K562 (cell line): ENCODE data around the gene ABHD17B. TPM values are rescaled to one million over a fixed set of nuclear protein-coding genes. Genes with fewer than 3 reads are reported as not detected.

Experiments used
- ATAC-seq: fragments of 200-7000 bp; cut with Tn5 transposase; 3 replicates; pipeline ENCODE4 v1.9.1; 2020; ENCODE audit warnings: moderate library complexity
- BruUV-seq: library from RNA; stranded (reverse); fragments of 400-500 nt; replicated peaks from 2 replicates; lab custom pipeline; 2021; lab: Mats Ljungman, UMichigan
- CTCF ChIA-PET: fragments of 300-600 bp; formaldehyde crosslinking; extraction: SDS; loops from one replicate; lab custom pipeline; 2021; ENCODE audit warnings: low intra/inter-chr PET ratio; lab: Yijun Ruan, JAX
- POLR2A ChIA-PET: fragments of 300-600, 350-650 bp; sonication (Branson Sonifier 250); formaldehyde crosslinking; extraction: SDS; loops from one replicate; lab custom pipeline; 2021; ENCODE audit warnings: antibody characterized with exemption, inconsistent platforms; lab: Yijun Ruan, JAX
- DNase-seq, 4 experiments: peaks; one replicate each; pipeline versions ENCODE4 v3.0.0 to v3.0.0-alpha.2; 2011 to 2018; ENCODE audit warnings: low spot score in 3 of 4, mixed read lengths in 3 of 4; ENCODE audit errors: extremely low read depth in 1 of 4
- FAIRE-seq: peaks from 2 replicates; lab custom pipeline; 2011; peaks lifted over from hg19 to GRCh38; lab: Jason Lieb, UNC
- H2AFZ ChIP-seq: 2 replicates; pipeline ENCODE4 v1.6.0; 2011; ENCODE audit warnings: low read depth, low read length, control low read depth, inconsistent platforms
- H3K27ac ChIP-seq: fragments of 200-600 bp; 3 replicates; pipeline ENCODE4 v1.8.0; 2011; ENCODE audit warnings: low read depth, mild to moderate bottlenecking, control low read depth, inconsistent platforms, low read length, moderate library complexity, mixed read lengths; ENCODE audit errors: extremely low read depth
- H3K27me3 ChIP-seq, 2 experiments: fragments of 300-600 bp in 1 of 2; 2 replicates in 1 of 2; 3 replicates in 1 of 2; pipeline versions ENCODE4 v1.6.0 to v1.8.0; 2011; ENCODE audit warnings: inconsistent platforms in 2 of 2, low read length in 2 of 2, mild to moderate bottlenecking in 1 of 2, mixed read lengths in 1 of 2, moderate library complexity in 1 of 2; ENCODE audit not compliant: control insufficient read depth in 2 of 2, insufficient read depth in 2 of 2
- H3K36me3 ChIP-seq: fragments of 300-600 bp; 3 replicates; pipeline ENCODE4 v1.8.0; 2011; ENCODE audit warnings: mild to moderate bottlenecking, low read length, inconsistent platforms; ENCODE audit not compliant: control insufficient read depth, insufficient read depth
- H3K4me1 ChIP-seq, 2 experiments: fragments of 200-600 bp in 1 of 2; replicated peaks in 1 of 2; 2 replicates in 1 of 2; 3 replicates in 1 of 2; pipeline versions ENCODE4 v1.5.1 to v1.8.0; 2011; ENCODE audit warnings: inconsistent platforms in 2 of 2, low read length in 2 of 2, mild to moderate bottlenecking in 1 of 2, mixed read lengths in 1 of 2, moderate library complexity in 1 of 2; ENCODE audit not compliant: control insufficient read depth in 2 of 2, insufficient read depth in 2 of 2
- H3K4me2 ChIP-seq: 2 replicates; pipeline ENCODE4 v1.6.1; 2011; ENCODE audit warnings: low read length, control low read depth, inconsistent platforms, mixed read lengths; ENCODE audit not compliant: insufficient read depth
- H3K4me3 ChIP-seq: fragments of 200-600 bp; sonication (generic), shearing (Covaris generic); 2 replicates; pipeline ENCODE4 v1.5.1; 2016; ENCODE audit warnings: control low read depth, inconsistent platforms
- H3K79me2 ChIP-seq: fragments of 200-600 bp; 3 replicates; pipeline ENCODE4 v1.8.0; 2011; ENCODE audit warnings: low read length, inconsistent platforms; ENCODE audit not compliant: control insufficient read depth, insufficient read depth
- H3K9ac ChIP-seq, 2 experiments: 2 replicates each; pipeline versions ENCODE4 v1.6.0 to v1.6.1; 2011; ENCODE audit warnings: low read depth in 2 of 2, low read length in 2 of 2, control low read depth in 1 of 2, inconsistent platforms in 1 of 2, mild to moderate bottlenecking in 1 of 2, mixed read lengths in 1 of 2; ENCODE audit not compliant: insufficient read depth in 1 of 2
- H3K9me1 ChIP-seq: one replicate; pipeline ENCODE4 v1.6.0; 2011; ENCODE audit warnings: inconsistent platforms, mild to moderate bottlenecking, low read length, moderate library complexity; ENCODE audit not compliant: control insufficient read depth, insufficient read depth
- H3K9me3 ChIP-seq: replicated peaks from 2 replicates; pipeline ENCODE4 v1.5.1; 2011; ENCODE audit warnings: low read depth, low read length, inconsistent platforms; ENCODE audit not compliant: control insufficient read depth, insufficient read depth
- H4K20me1 ChIP-seq: replicated peaks from 2 replicates; pipeline ENCODE4 v1.6.1; 2011; ENCODE audit warnings: low read length, inconsistent platforms, mixed read lengths; ENCODE audit not compliant: control insufficient read depth, insufficient read depth
- LARP7 ChIP-seq: fragments of 450-650 bp; IDR thresholded peaks from 2 replicates; pipeline ENCODE4 v1.6.1; 2016
- MEF2D ChIP-seq: conservative IDR thresholded peaks from 2 replicates; pipeline ENCODE4 v1.6.1; 2016; ENCODE audit warnings: low read depth, missing genetic modification characterization, missing compliant biosample characterization
- NONO ChIP-seq, 2 experiments: fragments of 200-400 bp in 1 of 2; fragments of 450-650 bp in 1 of 2; formaldehyde crosslinking in 1 of 2; IDR thresholded peaks; 2 replicates each; pipeline ENCODE4 v1.6.1; 2017; ENCODE audit warnings: low read depth in 2 of 2, mild to moderate bottlenecking in 2 of 2, moderate library complexity in 2 of 2, low read length in 1 of 2
- SMAD2 ChIP-seq: fragments of 150-350 bp; IDR thresholded peaks from 2 replicates; pipeline ENCODE4 v1.6.1; 2014; ENCODE audit warnings: low read depth, mild to moderate bottlenecking, low read length
- ZNF212 ChIP-seq: fragments of 450-650 bp; formaldehyde crosslinking; IDR thresholded peaks from 2 replicates; pipeline ENCODE4 v1.4.0; 2020; ENCODE audit warnings: mild to moderate bottlenecking
- ZNF282 ChIP-seq: sonication (generic); formaldehyde crosslinking; IDR thresholded peaks from 2 replicates; pipeline ENCODE4 v1.8.1; 2023; ENCODE audit warnings: missing genetic modification reagents
- WGBS: fragments of 100-300 bp; shearing (Covaris generic); methylation state at CpG from one replicate; pipeline ENCODE4 v1.1.6; 2016; ENCODE audit warnings: low coverage, mixed read lengths; ENCODE audit not compliant: insufficient coverage; ENCODE audit errors: missing lambda C conversion rate; 5-methylcytosine and 5-hydroxymethylcytosine counted together
- in situ Hi-C: fragments of 300-500 bp; cut with MboI; formaldehyde crosslinking; loops from 4 replicates; pipeline ENCODE4 v1.15.0; 2018; ENCODE audit warnings: inconsistent platforms, mixed read lengths
- intact Hi-C: fragments of 100-400 bp; cut with micrococcal nuclease; formaldehyde crosslinking; loops from 2 replicates; pipeline ENCODE4 v1.14.2; 2022
- polyA plus RNA-seq, 8 experiments: library from polyadenylated mRNA; depleted of rRNA in 4 of 8; stranded (reverse) in 5 of 8; unstranded in 3 of 8; fragments of >200 nt; fragmentation: Nextera tagmentation in 2 of 8; fragmentation: Illumina TruSeq in 1 of 8; extraction: Ambion mirVana in 2 of 8; extraction: Trizol in 1 of 8; gene quantifications; 2 replicates each; pipeline versions ENCODE4 v1.2.1 to v1.2.3, GENCODE V29; 2011 to 2014; ENCODE audit warnings: inconsistent platforms in 1 of 8, missing spikeins in 1 of 8
- total RNA-seq, 7 experiments: library from RNA; depleted of rRNA in 6 of 7; stranded (reverse); fragments of >200 nt in 6 of 7; fragmentation: Illumina TruSeq in 2 of 7; extraction: Trizol in 2 of 7; gene quantifications; 2 replicates each; pipeline versions ENCODE4 v1.2.1 to v1.2.3, GENCODE V29; 2011 to 2021; ENCODE audit warnings: low replicate concordance in 1 of 7
- TF ChIP-seq, protein P1 (sequence below): fragments of 250-450 bp; sonication (Bioruptor Pico); IDR thresholded peaks from 2 replicates; pipeline ENCODE4 v1.5.0; 2022; ENCODE audit warnings: mild to moderate bottlenecking
- TF ChIP-seq, protein P2 (sequence below): fragments of 250-450 bp; sonication (Bioruptor Pico); IDR thresholded peaks from 2 replicates; pipeline ENCODE4 v1.5.1; 2021; ENCODE audit warnings: mild to moderate bottlenecking
- TF ChIP-seq, protein P3 (sequence below): fragments of 450-650 bp; IDR thresholded peaks from 2 replicates; pipeline ENCODE4 v1.6.1; 2014; ENCODE audit warnings: low read depth, mild to moderate bottlenecking, moderate library complexity, borderline replicate concordance

ABHD17B gene
- total and polyA plus RNA-seq, 9 of the 15 experiments (the other 6 are each of a cell fraction or from before 2014, with no cell fraction given) = 1.9 to 13.4 (median 10.1) TPM

DNA sequence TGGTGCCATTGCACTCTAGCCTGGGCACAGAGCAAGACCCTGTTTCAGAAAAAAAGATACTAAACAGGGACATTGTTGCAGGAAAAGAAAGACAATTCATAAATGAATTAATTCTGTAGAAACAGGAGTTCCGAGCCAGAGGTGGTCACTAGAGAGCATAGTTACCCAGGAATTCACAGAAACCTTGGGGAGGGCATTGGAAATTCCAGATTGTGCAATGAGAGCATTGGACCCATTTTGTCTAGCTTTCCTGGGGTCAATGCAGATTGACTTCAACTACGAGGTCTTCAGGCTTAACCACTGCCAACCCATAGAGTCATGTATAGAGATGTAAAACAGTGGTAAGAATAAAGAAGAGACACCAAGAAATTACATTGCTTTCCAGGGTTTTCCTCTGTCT, 63.1 kb downstream of the ABHD17B start:
- no peak overlapping the region for H3K27ac ChIP-seq
- intact Hi-C loops = no loop called here
- no peaks in the 10 kb centered on the region for H3K9me3 ChIP-seq
- DNase-seq (no peak), ATAC-seq (no peak), FAIRE-seq (no peak)
- H3K36me3 ChIP-seq = no peaks in the 10 kb centered on the region
- ChIA-PET CTCF (interaction anchor here (0.6 kb wide), 1 partner anchor 43 kb away, joined by 3 read pairs; no protein-coding TSS in a partner anchor), POLR2A (no interaction called here)
- H3K27me3 ChIP-seq = no peaks in the 10 kb centered on the region
- H3K79me2 ChIP-seq = no peaks in the 10 kb centered on the region
- no peak overlapping the region for H2AFZ ChIP-seq
- TF ChIP-seq LARP7 (no peak), SMAD2 (no peak), MEF2D (tag) (no peak), ZNF212 (no peak), NONO (IDR thresholded peaks at IDR 0.05; ENCODE audit: low read depth in 2 of 2, low read length in 1 of 2) (no peak), ZNF282 (CRISPR knock-in tag) (no peak)
- TF ChIP-seq, protein P1, sequence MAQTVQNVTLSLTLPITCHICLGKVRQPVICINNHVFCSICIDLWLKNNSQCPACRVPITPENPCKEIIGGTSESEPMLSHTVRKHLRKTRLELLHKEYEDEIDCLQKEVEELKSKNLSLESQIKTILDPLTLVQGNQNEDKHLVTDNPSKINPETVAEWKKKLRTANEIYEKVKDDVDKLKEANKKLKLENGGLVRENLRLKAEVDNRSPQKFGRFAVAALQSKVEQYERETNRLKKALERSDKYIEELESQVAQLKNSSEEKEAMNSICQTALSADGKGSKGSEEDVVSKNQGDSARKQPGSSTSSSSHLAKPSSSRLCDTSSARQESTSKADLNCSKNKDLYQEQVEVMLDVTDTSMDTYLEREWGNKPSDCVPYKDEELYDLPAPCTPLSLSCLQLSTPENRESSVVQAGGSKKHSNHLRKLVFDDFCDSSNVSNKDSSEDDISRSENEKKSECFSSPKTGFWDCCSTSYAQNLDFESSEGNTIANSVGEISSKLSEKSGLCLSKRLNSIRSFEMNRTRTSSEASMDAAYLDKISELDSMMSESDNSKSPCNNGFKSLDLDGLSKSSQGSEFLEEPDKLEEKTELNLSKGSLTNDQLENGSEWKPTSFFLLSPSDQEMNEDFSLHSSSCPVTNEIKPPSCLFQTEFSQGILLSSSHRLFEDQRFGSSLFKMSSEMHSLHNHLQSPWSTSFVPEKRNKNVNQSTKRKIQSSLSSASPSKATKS (CRISPR knock-in tag) = no peak
- TF ChIP-seq, protein P2, sequence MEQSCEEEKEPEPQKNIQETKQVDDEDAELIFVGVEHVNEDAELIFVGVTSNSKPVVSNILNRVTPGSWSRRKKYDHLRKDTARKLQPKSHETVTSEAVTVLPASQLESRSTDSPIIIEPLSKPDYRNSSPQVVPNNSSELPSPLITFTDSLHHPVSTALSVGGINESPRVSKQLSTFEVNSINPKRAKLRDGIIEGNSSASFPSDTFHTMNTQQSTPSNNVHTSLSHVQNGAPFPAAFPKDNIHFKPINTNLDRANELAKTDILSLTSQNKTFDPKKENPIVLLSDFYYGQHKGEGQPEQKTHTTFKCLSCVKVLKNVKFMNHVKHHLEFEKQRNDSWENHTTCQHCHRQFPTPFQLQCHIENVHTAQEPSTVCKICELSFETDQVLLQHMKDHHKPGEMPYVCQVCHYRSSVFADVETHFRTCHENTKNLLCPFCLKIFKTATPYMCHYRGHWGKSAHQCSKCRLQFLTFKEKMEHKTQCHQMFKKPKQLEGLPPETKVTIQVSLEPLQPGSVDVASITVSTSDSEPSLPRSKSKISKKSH (CRISPR knock-in tag) = no peak
- TF ChIP-seq, protein P3, sequence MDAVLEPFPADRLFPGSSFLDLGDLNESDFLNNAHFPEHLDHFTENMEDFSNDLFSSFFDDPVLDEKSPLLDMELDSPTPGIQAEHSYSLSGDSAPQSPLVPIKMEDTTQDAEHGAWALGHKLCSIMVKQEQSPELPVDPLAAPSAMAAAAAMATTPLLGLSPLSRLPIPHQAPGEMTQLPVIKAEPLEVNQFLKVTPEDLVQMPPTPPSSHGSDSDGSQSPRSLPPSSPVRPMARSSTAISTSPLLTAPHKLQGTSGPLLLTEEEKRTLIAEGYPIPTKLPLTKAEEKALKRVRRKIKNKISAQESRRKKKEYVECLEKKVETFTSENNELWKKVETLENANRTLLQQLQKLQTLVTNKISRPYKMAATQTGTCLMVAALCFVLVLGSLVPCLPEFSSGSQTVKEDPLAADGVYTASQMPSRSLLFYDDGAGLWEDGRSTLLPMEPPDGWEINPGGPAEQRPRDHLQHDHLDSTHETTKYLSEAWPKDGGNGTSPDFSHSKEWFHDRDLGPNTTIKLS = no peak
- no TSS peak for BruUV-seq
- no peak overlapping the region for H3K4me3 ChIP-seq
- no peaks in the 10 kb centered on the region for H3K9me1 ChIP-seq
- no peaks in the 10 kb centered on the region for H3K4me1 ChIP-seq
- H4K20me1 ChIP-seq = no peaks in the 10 kb centered on the region
- H3K9ac ChIP-seq = no peak overlapping the region
- no peak overlapping the region for H3K4me2 ChIP-seq
- in situ Hi-C loops = no loop called here
- WGBS = 0% methylated on average over 2 of the region's 2 CpGs
